Islet of Langerhans (tissue), 1 donor: ENCODE data around the gene MEP1B.
"Not testable (repeated sequence)": the region's sequence is repeated elsewhere in the genome, so short reads cannot be mapped to it uniquely, and the experiment has no call there.

ENCODE experiments used
- FAIRE-seq: peaks from one replicate; lab custom pipeline; 2011; peaks lifted over from hg19 to GRCh38; lab: Jason Lieb, UNC

MEP1B gene

GRCh38 chr18:32209685-32210445 lies 20.0 kb downstream of the MEP1B start:
- no peak for FAIRE-seq

- FAIRE-seq, result no peak
Observed at GRCh38 chr18:32213693-32214092, 23.9 kb downstream of the MEP1B start.

DNA sequence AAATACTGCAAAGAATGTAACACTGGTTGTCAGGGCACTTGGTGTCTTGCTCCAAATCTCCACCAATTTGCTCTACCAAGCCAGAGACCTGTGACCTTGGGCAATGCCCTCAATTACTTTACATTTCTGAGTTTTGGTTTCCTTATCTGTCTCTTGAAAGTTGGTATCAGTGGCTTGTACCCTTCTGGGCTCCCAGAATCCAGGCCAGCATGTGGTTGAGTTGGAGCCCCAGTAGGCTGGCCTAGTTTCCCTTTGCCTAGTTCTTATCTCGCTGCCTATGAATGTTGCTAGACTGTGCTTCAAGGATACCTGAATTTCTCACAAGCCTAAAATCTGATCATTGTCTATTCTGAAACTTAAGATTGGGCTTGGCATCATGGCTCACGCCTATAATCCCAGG lies 26.6 kb downstream of the MEP1B start:
- no peak for FAIRE-seq

- no peak for FAIRE-seq
Observed at GRCh38 chr18:32219431-32220018, 29.7 kb downstream of the MEP1B start.

DNA sequence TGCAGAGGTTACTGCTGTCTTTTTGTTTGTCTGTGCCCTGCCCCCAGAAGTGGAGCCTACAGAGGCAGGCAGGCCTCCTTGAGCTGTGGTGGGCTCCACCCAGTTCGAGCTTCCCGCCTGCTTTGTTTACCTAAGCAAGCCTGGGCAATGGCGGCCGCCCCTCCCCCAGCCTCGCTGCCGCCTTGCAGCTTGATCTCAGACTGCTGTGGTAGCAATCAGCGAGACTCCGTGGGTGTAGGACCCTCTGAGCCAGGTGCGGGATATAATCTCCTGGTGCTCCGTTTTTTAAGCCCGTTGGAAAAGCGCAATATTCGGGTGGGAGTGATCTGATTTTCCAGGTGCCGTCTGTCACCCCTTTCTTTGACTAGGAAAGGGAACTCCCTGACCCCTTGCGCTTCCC lies 43.5 kb downstream of the MEP1B start:
- not testable (repeated sequence) for FAIRE-seq

DNA sequence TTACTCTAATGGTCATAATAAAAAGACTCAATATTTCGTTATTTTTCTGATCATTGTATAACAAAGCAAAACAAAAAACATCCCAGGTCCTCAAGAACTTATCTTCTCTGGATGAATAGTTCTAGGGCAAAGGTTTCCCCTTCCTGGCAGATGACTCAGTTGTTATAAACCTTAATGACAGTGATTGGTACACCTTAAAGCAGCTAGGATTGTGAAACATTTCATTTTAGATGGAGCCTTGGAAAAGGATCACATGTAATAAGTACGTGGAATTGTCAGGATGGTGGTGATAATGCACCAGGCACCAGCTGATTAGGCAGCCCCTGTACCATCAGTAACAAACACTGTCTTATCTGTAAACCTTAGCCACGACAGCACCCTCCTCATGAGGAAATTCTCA lies 47.2 kb downstream of the MEP1B start:
- no peak for FAIRE-seq

- no peak for FAIRE-seq
Observed at GRCh38 chr18:32238635-32239268, 48.9 kb downstream of the MEP1B start.

- no peak for FAIRE-seq
Observed at GRCh38 chr18:32242395-32242794, 52.6 kb downstream of the MEP1B start.

GRCh38 chr18:32243358-32243757 lies 53.5 kb downstream of the MEP1B start:
- FAIRE-seq, result no peak

GRCh38 chr18:32244881-32245280 lies 55.0 kb downstream of the MEP1B start:
- no peak for FAIRE-seq

DNA sequence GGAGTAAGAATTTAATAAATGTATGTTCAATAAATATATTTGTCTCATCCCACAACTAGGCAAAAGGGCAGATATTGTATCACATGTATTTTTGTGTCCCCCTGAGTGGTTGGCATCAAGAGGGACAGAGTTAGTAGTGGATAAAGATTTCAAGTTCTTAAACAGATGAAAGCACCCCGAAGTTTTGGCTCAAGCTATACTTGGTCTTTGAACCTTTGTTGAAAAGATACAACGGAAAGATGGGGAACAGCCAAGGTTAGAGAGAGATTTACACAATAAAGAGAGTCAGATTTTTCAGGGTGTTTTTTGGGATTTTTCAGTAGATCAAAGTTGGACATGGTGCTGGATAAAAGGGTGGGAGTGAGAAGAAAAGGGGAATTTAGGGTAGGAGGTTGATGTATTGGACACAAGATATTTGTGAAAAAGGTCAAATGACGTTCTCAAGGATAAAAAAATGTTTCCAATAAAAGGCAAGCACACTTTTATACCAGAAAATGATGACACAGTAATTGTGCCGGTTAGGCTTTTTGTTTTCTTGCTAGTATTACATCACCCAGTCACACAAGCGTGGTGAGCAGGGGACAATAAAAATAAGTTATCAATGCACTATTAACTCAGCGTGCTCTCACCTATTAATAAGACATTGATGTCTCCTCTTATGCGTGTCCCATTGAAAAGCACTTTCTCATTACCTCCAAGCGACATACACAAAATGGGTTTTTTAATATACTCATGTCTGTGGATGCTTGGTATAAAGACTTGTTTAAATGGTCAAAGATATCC lies 59.5 kb downstream of the MEP1B start:
- FAIRE-seq, result no peak

DNA sequence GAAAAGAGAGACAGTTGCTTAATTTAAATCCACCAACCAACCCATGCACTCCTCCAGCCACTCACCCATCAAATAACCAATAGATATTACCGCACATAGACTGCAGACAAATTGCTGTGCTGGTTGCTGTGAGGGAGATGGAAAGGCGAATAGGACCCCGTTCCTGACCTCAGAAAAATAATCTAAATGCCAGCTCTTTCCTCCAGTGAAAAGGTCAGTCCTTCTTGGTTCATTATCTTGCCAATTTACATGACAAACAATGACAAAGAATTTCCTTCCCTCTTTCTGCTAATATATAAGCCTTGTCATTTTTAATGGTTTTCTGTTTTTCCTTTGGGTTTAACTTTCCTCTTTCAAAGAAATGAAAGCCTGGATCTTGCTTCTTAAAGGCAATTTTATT lies 61.6 kb downstream of the MEP1B start:
- no peak for FAIRE-seq

DNA sequence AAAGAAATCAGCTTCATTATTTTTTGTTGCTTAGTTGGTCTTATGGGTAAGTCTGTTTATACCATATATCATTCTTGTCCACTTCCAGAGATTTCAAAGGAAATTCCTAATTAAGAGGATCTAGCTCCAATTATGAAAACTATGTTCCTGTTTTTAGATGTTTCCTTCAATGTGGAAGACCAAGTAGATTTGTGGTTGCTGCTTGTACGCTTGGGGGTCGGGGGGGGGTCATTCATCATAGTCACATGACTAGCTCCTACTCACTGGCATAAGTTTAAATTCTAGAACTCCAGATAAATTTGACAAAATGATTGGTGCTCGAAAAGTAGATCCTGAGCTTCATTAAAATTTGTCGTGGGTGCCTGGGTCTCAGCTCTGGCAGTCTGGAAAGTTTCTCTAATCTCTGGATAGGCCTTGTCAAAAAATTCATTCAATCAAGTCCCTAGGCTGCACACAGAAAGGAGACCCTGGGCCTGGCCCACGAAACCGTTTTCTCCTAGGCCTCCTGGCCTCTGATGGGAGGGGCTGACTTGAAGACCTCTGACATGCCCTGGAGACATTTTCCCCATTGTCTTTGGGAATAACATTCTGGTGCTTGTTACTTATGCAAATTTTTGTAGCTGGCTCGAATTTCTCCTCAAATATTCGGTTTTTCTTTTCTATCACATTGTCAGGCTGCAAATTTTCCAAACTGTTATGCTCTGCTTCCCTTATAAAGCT lies 62.5 kb downstream of the MEP1B start:
- no peak for FAIRE-seq

- no peak for FAIRE-seq
Observed at GRCh38 chr18:32255570-32255969, 65.7 kb downstream of the MEP1B start.

DNA sequence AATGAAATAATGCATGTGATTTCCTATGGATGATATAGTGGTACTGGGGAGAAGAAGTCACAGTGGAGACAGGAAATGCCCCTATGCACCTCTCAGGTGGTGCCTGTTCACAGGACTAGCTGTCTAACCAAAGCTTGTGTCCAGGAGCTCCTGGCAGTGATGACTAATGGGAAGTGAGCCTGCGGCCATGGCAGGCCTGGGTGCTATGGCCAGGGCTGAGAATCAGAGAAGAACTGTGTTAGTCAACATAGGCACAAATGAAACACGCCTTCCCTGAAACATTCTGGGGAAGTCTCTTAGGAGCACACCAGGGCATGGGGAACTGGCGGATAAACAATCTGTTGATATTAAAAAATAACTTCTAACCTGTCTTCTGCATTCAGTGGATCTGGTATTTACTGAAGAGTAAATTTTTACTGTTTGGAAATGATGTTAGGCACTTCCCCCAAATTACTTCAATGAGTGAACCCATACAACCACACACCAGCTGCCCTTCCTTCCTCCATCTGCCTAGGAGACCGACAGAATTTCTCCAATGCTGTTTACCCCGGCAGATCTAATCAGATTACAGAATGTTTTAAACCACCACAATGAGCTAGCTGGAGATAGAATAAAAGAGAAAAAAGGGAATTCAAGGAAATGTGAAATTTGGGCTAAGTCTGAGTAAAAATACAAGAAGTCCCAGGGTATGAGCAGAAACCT lies 67.4 kb downstream of the MEP1B start:
- no peak for FAIRE-seq

- no peak for FAIRE-seq
Observed at GRCh38 chr18:32258148-32258547, 68.3 kb downstream of the MEP1B start.

GRCh38 chr18:32258558-32259204 lies 68.8 kb downstream of the MEP1B start:
- no peak for FAIRE-seq

DNA sequence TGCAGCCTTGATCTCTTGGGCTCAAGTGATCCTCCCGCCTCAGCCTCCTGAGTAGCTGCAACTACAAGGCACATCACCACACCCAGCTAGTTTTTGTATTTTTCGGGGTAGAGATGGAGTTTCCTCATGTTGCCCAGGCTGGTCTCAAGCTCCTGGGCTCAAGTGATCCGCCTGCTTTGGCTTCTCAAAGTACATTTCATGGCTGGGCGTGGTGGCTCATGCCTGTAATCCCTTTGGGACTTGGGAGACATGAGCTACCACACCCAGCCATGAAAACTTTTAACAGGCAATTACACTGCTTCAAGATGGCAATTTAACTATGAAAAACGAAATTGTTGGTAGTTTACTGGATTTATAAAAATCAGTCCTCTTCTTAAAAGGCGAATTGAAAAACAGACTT lies 69.7 kb downstream of the MEP1B start:
- FAIRE-seq, result no peak

DNA sequence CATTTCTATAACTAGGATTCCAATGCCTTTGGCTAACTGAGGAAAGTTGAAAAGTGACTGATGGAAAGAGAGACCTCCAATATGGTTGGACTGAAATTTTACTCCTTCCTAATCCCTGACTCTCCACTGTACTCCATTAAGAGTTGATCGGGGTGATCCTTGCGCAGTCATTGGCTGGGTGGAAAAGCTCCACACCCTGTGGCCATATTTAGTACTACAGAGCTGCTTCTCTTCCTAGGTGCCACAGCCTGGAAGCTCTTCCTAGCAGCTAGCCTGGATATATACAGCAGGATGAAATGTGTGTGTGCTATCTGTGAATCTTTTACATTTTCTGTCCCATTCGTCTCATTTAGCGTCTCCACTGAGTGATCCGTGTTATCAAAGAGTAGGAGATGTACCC lies 71.2 kb downstream of the MEP1B start:
- no peak for FAIRE-seq

DNA sequence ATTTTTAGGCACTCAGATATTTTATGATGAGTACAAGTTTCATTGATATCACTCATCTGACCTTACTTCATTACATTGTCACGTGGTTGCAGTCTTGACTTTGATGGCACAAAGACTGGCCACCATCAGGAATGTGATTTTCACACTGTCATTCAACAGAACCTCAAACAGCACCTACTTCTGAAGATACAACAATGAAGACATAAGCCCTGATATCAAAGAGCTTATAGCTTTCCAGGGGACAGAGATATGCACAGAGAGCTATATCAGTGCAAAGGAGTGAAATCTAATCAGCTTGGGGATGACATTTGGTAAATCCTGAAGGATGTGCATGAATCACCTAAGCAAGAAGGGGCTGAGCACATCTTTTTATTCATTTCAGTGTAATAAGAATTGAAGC lies 72.3 kb downstream of the MEP1B start:
- FAIRE-seq, result no peak

GRCh38 chr18:32264401-32264800 lies 74.6 kb downstream of the MEP1B start:
- FAIRE-seq, result no peak
